GM12878 (cell line): ENCODE measurements around the gene EPS8L1.

Experiments used
- BACH1 ChIP-seq: fragments of 450-650 bp; IDR thresholded peaks from 2 replicates; pipeline ENCODE4 v1.6.1; 2017; ENCODE audit warnings: mild to moderate bottlenecking, borderline replicate concordance
- EZH2 ChIP-seq: IDR thresholded peaks from 2 replicates; pipeline ENCODE4 v1.6.1; 2012; ENCODE audit warnings: low read depth, mild to moderate bottlenecking, control low read depth, inconsistent platforms, low read length, borderline replicate concordance; ENCODE audit not compliant: control insufficient read depth
- MYC ChIP-seq: IDR thresholded peaks from 2 replicates; pipeline ENCODE4 v1.6.1; 2011; ENCODE audit warnings: mild to moderate bottlenecking, low read length, moderate library complexity, inconsistent platforms; ENCODE audit not compliant: insufficient read depth, insufficient replicate concordance, insufficient read length, severe bottlenecking
- POLR2AphosphoS5 ChIP-seq: IDR thresholded peaks from 2 replicates; pipeline ENCODE4 v1.6.1; 2011; ENCODE audit warnings: mild to moderate bottlenecking, low read length, inconsistent platforms
- RAD51 ChIP-seq: fragments of 450-650 bp; IDR thresholded peaks from 2 replicates; pipeline ENCODE4 v1.6.1; 2016; ENCODE audit warnings: moderate library complexity, mild to moderate bottlenecking, inconsistent platforms
- YY1 ChIP-seq: IDR thresholded peaks from 2 replicates; pipeline ENCODE4 v1.6.1; 2011; ENCODE audit warnings: low read depth, mild to moderate bottlenecking, low read length
- ZNF384 ChIP-seq: IDR thresholded peaks from 2 replicates; pipeline ENCODE4 v1.6.1; 2012; ENCODE audit warnings: low read depth, mild to moderate bottlenecking, low read length, improper control_type of control experiment, borderline replicate concordance
- TF ChIP-seq, protein P1 (sequence below), 3 experiments: IDR thresholded peaks in 2 of 3; conservative IDR thresholded peaks in 1 of 3; 2 replicates each; pipeline ENCODE4 v1.5.1; 2011; ENCODE audit warnings: low read depth in 3 of 3, low read length in 3 of 3, mild to moderate bottlenecking in 3 of 3, control low read depth in 2 of 3, moderate library complexity in 2 of 3, inconsistent platforms in 1 of 3, mixed read lengths in 1 of 3; ENCODE audit not compliant: control insufficient read depth in 2 of 3, insufficient read depth in 1 of 3; ENCODE audit errors: extremely low read depth in 1 of 3

DNA sequence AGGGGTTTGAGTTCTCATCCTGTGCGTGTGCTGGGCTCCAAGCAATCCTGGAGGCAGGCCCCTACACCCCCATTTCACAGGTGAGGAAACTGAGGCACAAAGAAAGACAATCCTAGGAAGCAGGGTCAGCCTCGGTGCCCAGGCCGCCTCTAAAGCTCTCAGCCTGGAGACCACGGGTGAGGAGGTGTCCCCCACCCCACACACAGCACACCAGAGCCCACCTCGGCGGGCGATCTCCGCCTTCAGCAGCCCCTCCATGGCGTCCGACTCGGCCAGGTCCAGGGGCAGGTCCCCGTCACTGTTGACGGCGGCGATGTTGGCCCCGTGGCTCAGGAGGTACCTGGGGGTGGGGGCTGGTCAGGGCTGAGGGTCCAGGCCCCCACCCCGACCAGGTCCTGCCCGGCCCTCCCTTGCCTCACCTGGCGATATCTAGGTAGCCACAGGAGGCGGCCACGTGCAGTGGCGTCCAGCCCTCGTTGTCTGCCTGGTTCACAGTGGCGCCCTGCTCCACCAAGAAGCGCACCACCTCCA, 36.6 kb downstream of the EPS8L1 start:
- TF ChIP-seq ZNF384 (no peak), RAD51 (no peak), MYC (no peak), POLR2AphosphoS5 (no peak), YY1 (no peak), BACH1 (no peak), EZH2 (no peak)
- TF ChIP-seq, protein P1, sequence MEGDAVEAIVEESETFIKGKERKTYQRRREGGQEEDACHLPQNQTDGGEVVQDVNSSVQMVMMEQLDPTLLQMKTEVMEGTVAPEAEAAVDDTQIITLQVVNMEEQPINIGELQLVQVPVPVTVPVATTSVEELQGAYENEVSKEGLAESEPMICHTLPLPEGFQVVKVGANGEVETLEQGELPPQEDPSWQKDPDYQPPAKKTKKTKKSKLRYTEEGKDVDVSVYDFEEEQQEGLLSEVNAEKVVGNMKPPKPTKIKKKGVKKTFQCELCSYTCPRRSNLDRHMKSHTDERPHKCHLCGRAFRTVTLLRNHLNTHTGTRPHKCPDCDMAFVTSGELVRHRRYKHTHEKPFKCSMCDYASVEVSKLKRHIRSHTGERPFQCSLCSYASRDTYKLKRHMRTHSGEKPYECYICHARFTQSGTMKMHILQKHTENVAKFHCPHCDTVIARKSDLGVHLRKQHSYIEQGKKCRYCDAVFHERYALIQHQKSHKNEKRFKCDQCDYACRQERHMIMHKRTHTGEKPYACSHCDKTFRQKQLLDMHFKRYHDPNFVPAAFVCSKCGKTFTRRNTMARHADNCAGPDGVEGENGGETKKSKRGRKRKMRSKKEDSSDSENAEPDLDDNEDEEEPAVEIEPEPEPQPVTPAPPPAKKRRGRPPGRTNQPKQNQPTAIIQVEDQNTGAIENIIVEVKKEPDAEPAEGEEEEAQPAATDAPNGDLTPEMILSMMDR (IDR thresholded peaks at IDR 0.05 in 2 of 3, conservative IDR thresholded peaks at IDR 0.05 in 1 of 3; ENCODE audit: control insufficient read depth in 2 of 3, extremely low read depth in 1 of 3, insufficient read depth in 1 of 3, low read depth in 3 of 3, low read length in 3 of 3): no peak
